ENCODE data around the gene VLDLR. TPM values are rescaled to one million over a fixed set of nuclear protein-coding genes. Genes with fewer than 3 reads are reported as not detected.
A peak's percentile ranks its signal among the peaks of the same experiment; 100 is the strongest.

The VLDLR gene
- total RNA-seq, 1 donor from 2014 or later = 23.1 TPM

GRCh38 chr9:2630158-2630557, 8.6 kb downstream of the VLDLR start:
- DNase-seq (no peak), ATAC-seq (peak; percentile 69)
- intact Hi-C loops (cut with DNase I) = no loop called here
- Histone ChIP-seq H3K36me3 (no peaks in the 10 kb centered on the region), H3K27me3 (no peaks in the 10 kb centered on the region), H3K4me3 (no peak overlapping the region), H3K9me3 (no peaks in the 10 kb centered on the region), H3K27ac (no peak overlapping the region), H3K4me1 (peaks cover 15% of the 10 kb centered on the region)
- TF ChIP-seq CTCF (IDR thresholded peaks at IDR 0.05) = no peak

GRCh38 chr9:2631263-2631662, 9.7 kb downstream of the VLDLR start:
- DNase-seq = no peak
- intact Hi-C loops (cut with DNase I) = no loop called here
- TF ChIP-seq CTCF (IDR thresholded peaks at IDR 0.05) = no peak
- Histone ChIP-seq H3K27me3 (no peaks in the 10 kb centered on the region), H3K9me3 (no peaks in the 10 kb centered on the region), H3K36me3 (peaks cover 6% of the 10 kb centered on the region), H3K27ac (no peak overlapping the region), H3K4me1 (peaks cover 15% of the 10 kb centered on the region), H3K4me3 (no peak overlapping the region)
- no peak for ATAC-seq

GRCh38 chr9:2634153-2634552, 12.6 kb downstream of the VLDLR start:
- Histone ChIP-seq H3K4me3 (no peak overlapping the region), H3K27ac (no peak overlapping the region)

GRCh38 chr9:2634818-2635217, 13.2 kb downstream of the VLDLR start:
- peaks cover 15% of the 10 kb centered on the region for H3K4me1 ChIP-seq
- TF ChIP-seq CTCF (IDR thresholded peaks at IDR 0.05) = no peak
- DNase-seq = no peak
- no peaks in the 10 kb centered on the region for H3K9me3 ChIP-seq
- ATAC-seq = no peak
- peaks cover 6% of the 10 kb centered on the region for H3K36me3 ChIP-seq
- H3K27me3 ChIP-seq = no peaks in the 10 kb centered on the region
- intact Hi-C loops (cut with DNase I) = no loop called here
- no peak overlapping the region for H3K4me3 ChIP-seq
- no peak overlapping the region for H3K27ac ChIP-seq

More at GRCh38 chr9:2634153-2634552, 12.6 kb downstream of the VLDLR start:
- ATAC-seq = no peak
- H3K9me3 ChIP-seq = no peaks in the 10 kb centered on the region
- TF ChIP-seq CTCF (IDR thresholded peaks at IDR 0.05) = no peak
- H3K27me3 ChIP-seq = no peaks in the 10 kb centered on the region
- DNase-seq = no peak
- H3K4me1 ChIP-seq = peaks cover 15% of the 10 kb centered on the region
- H3K36me3 ChIP-seq = peaks cover 6% of the 10 kb centered on the region
- intact Hi-C loops (cut with DNase I) = no loop called here

- Histone ChIP-seq H3K4me3 (no peak overlapping the region), H3K9me3 (no peaks in the 10 kb centered on the region), H3K4me1 (peaks cover 9% of the 10 kb centered on the region), H3K36me3 (peaks cover 6% of the 10 kb centered on the region), H3K27ac (no peak overlapping the region), H3K27me3 (no peaks in the 10 kb centered on the region)
- no peak for ATAC-seq
- DNase-seq = no peak
- intact Hi-C loops (cut with DNase I) = no loop called here
- no peak for TF ChIP-seq CTCF (IDR thresholded peaks at IDR 0.05)
Measured at GRCh38 chr9:2635922-2636321, 14.3 kb downstream of the VLDLR start.

GRCh38 chr9:2637390-2637789, 15.8 kb downstream of the VLDLR start:
- H3K4me1 ChIP-seq = peaks cover 9% of the 10 kb centered on the region
- TF ChIP-seq CTCF (IDR thresholded peaks at IDR 0.05) = no peak
- no peaks in the 10 kb centered on the region for H3K9me3 ChIP-seq
- H3K27ac ChIP-seq = no peak overlapping the region
- no peak overlapping the region for H3K4me3 ChIP-seq
- no peak for ATAC-seq
- peaks cover 6% of the 10 kb centered on the region for H3K36me3 ChIP-seq
- no peak for DNase-seq
- intact Hi-C loops (cut with DNase I) = no loop called here
- H3K27me3 ChIP-seq = no peaks in the 10 kb centered on the region

All from upper lobe of right lung (tissue), 1 donor.